H9 (cell line): ENCODE measurements around the gene ROPN1B. TPM values are rescaled to one million over a fixed set of nuclear protein-coding genes. Genes with fewer than 3 reads are reported as not detected.
"Not testable (repeated sequence)": the region's sequence is repeated elsewhere in the genome, so short reads cannot be mapped to it uniquely, and the experiment has no call there.

ENCODE experiments used
- DNase-seq: peaks from one replicate; pipeline ENCODE4 v3.0.0-alpha.2; 2017
- H2AFZ ChIP-seq: one replicate; pipeline ENCODE4 v1.6.1; 2013; ENCODE audit warnings: mild to moderate bottlenecking, low read length, control low read depth, moderate library complexity
- H2AK5ac ChIP-seq: 2 replicates; pipeline ENCODE4 v1.6.1; 2013; ENCODE audit warnings: low read length, control low read depth, mixed read lengths; ENCODE audit not compliant: insufficient read length
- H2BK120ac ChIP-seq: one replicate; pipeline ENCODE4 v1.6.1; 2013; ENCODE audit warnings: low read depth, mild to moderate bottlenecking, low read length, control low read depth, inconsistent platforms; ENCODE audit not compliant: poor library complexity, severe bottlenecking
- H2BK12ac ChIP-seq: 2 replicates; pipeline ENCODE4 v1.6.1; 2013; ENCODE audit warnings: low read length, control low read depth, mixed read lengths, low read depth; ENCODE audit not compliant: insufficient read length
- H2BK15ac ChIP-seq: 2 replicates; pipeline ENCODE4 v1.6.1; 2013; ENCODE audit warnings: low read depth, low read length, control low read depth
- H2BK20ac ChIP-seq: one replicate; pipeline ENCODE4 v1.6.1; 2013; ENCODE audit warnings: low read depth, mild to moderate bottlenecking, low read length, control low read depth, inconsistent platforms; ENCODE audit not compliant: poor library complexity, severe bottlenecking
- H2BK5ac ChIP-seq: 2 replicates; pipeline ENCODE4 v1.6.1; 2013; ENCODE audit warnings: low read length, control low read depth, mixed read lengths; ENCODE audit not compliant: insufficient read length
- H3K14ac ChIP-seq: 2 replicates; pipeline ENCODE4 v1.6.1; 2013; ENCODE audit warnings: low read length, control low read depth; ENCODE audit not compliant: insufficient read depth
- H3K18ac ChIP-seq: 2 replicates; pipeline ENCODE4 v1.6.1; 2013; ENCODE audit warnings: low read depth, mild to moderate bottlenecking, mixed read lengths, low read length, control low read depth; ENCODE audit not compliant: insufficient read length
- H3K23ac ChIP-seq: 2 replicates; pipeline ENCODE4 v1.6.1; 2013; ENCODE audit warnings: low read length, control low read depth, mixed read lengths, low read depth; ENCODE audit not compliant: insufficient read length
- H3K23me2 ChIP-seq: 2 replicates; pipeline ENCODE4 v1.6.1; 2013; ENCODE audit warnings: low read depth, mild to moderate bottlenecking, mixed read lengths, low read length, control low read depth; ENCODE audit not compliant: insufficient read length, poor library complexity, severe bottlenecking
- H3K27ac ChIP-seq: 2 replicates; pipeline ENCODE4 v1.5.1; 2013; ENCODE audit warnings: low read length, control low read depth, mixed read lengths, low read depth; ENCODE audit not compliant: insufficient read length
- H3K27me3 ChIP-seq: 2 replicates; pipeline ENCODE4 v1.6.1; 2013; ENCODE audit warnings: low read length, control low read depth, inconsistent platforms; ENCODE audit not compliant: insufficient read depth
- H3K4ac ChIP-seq: 2 replicates; pipeline ENCODE4 v1.6.1; 2013; ENCODE audit warnings: low read depth, mild to moderate bottlenecking, control low read depth, inconsistent platforms, low read length, moderate library complexity
- H3K4me1 ChIP-seq: 2 replicates; pipeline ENCODE4 v1.6.1; 2013; ENCODE audit warnings: low read length, control low read depth, inconsistent platforms; ENCODE audit not compliant: insufficient read depth
- H3K4me2 ChIP-seq: 2 replicates; pipeline ENCODE4 v1.6.1; 2013; ENCODE audit warnings: low read length, control low read depth, mixed read lengths; ENCODE audit not compliant: insufficient read length, insufficient read depth
- H3K56ac ChIP-seq: 2 replicates; pipeline ENCODE4 v1.6.1; 2013; ENCODE audit warnings: low read depth, mild to moderate bottlenecking, mixed read lengths, low read length, control low read depth; ENCODE audit not compliant: insufficient read length
- H3K79me1 ChIP-seq: 2 replicates; pipeline ENCODE4 v1.6.1; 2013; ENCODE audit warnings: low read depth, mild to moderate bottlenecking, moderate library complexity, low read length, control low read depth, inconsistent platforms; ENCODE audit not compliant: insufficient read depth, poor library complexity, severe bottlenecking
- H3K79me2 ChIP-seq: 2 replicates; pipeline ENCODE4 v1.6.1; 2013; ENCODE audit warnings: low read length, control low read depth, inconsistent platforms; ENCODE audit not compliant: insufficient read depth
- H3K9ac ChIP-seq: 2 replicates; pipeline ENCODE4 v1.6.1; 2013; ENCODE audit warnings: low read length, control low read depth, mixed read lengths; ENCODE audit not compliant: insufficient read length; ENCODE audit errors: extremely low read depth
- H3K9me3 ChIP-seq: one replicate; pipeline ENCODE4 v1.6.1; 2013; ENCODE audit warnings: low read depth, low read length, inconsistent platforms; ENCODE audit not compliant: control insufficient read depth
- H3T11ph ChIP-seq: one replicate; pipeline ENCODE4 v1.6.1; 2013; ENCODE audit warnings: mild to moderate bottlenecking, low read length, control low read depth, inconsistent platforms
- H4K20me1 ChIP-seq: one replicate; pipeline ENCODE4 v1.6.1; 2013; ENCODE audit not compliant: control insufficient read depth, insufficient read length, insufficient read depth
- H4K5ac ChIP-seq: 2 replicates; pipeline ENCODE4 v1.6.1; 2013; ENCODE audit warnings: low read depth, mild to moderate bottlenecking, mixed read lengths, low read length, control low read depth; ENCODE audit not compliant: insufficient read length
- H4K8ac ChIP-seq: replicated peaks from 2 replicates; pipeline ENCODE4 v1.6.1; 2013; ENCODE audit warnings: low read length, control low read depth, mixed read lengths, low read depth; ENCODE audit not compliant: insufficient read length
- H4K91ac ChIP-seq: 2 replicates; pipeline ENCODE4 v1.6.1; 2013; ENCODE audit warnings: low read depth, mild to moderate bottlenecking, moderate library complexity, mixed read lengths, low read length, control low read depth; ENCODE audit not compliant: insufficient read length
- H3K27ac Mint-ChIP-seq, 3 experiments: 2 replicates in 2 of 3; 3 replicates in 1 of 3; pipeline ENCODE4 v1.8.0; 2020 to 2021; ENCODE audit warnings: mixed read lengths in 3 of 3, mild to moderate bottlenecking in 1 of 3, moderate library complexity in 1 of 3
- H3K27me3 Mint-ChIP-seq: 2 replicates; pipeline ENCODE4 v1.8.0; 2021; ENCODE audit warnings: low read depth, mild to moderate bottlenecking, moderate library complexity, mixed read lengths
- H3K36me3 Mint-ChIP-seq, 3 experiments: 2 replicates in 2 of 3; 3 replicates in 1 of 3; pipeline ENCODE4 v1.8.0; 2020 to 2021; ENCODE audit warnings: low read depth in 3 of 3, mixed read lengths in 3 of 3; ENCODE audit not compliant: insufficient read depth in 1 of 3
- H3K4me1 Mint-ChIP-seq, 2 experiments: 2 replicates each; pipeline ENCODE4 v1.8.0; 2020; ENCODE audit warnings: mixed read lengths in 2 of 2
- H3K4me3 Mint-ChIP-seq, 2 experiments: 2 replicates in 1 of 2; 3 replicates in 1 of 2; pipeline ENCODE4 v1.8.0; 2020 to 2021; ENCODE audit warnings: mild to moderate bottlenecking in 2 of 2, mixed read lengths in 2 of 2, moderate library complexity in 1 of 2
- H3K9me3 Mint-ChIP-seq, 2 experiments: 2 replicates in 1 of 2; 3 replicates in 1 of 2; pipeline ENCODE4 v1.8.0; 2020; ENCODE audit warnings: mild to moderate bottlenecking in 2 of 2, mixed read lengths in 2 of 2, moderate library complexity in 1 of 2
- WGBS: extraction: QIAGEN DNeasy Blood & Tissue Kit; methylation state at CpG from one replicate; pipeline ENCODE4 v1.1.7; 2013; ENCODE audit warnings: missing lambda C conversion rate, low lambda C conversion rate, mixed read lengths; ENCODE audit not compliant: insufficient read length; ENCODE audit errors: extremely low coverage; 5-methylcytosine and 5-hydroxymethylcytosine counted together
- total RNA-seq: library from RNA; stranded (reverse); gene quantifications from 2 replicates; pipeline ENCODE4 v1.2.1, GENCODE V29; 2021

The ROPN1B gene
- total RNA-seq, 1 experiment from 2014 or later, result not detected

DNA sequence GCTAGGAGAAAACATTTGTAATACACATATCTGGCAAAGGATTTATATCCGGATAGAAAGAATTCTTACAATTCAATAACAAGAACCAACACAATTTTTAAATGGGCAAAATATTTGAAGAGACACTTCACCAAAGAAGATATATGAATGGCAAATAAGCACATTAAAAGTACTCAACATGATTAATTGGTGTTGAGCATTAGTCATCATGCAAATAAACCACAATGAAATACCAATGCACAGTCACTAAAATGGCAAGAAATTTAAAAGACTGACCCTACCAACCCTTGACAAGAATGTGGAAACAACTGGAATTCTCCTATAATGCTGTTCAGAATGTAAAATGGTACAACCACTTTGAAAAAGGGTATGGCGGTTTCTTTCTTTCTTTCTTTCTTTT lies 21.2 kb upstream of the ROPN1B start:
- not testable (repeated sequence) for H3K79me1 ChIP-seq, H3K9ac ChIP-seq, H3K14ac ChIP-seq, H4K8ac ChIP-seq, H2BK120ac ChIP-seq, H3K79me2 ChIP-seq, H3K36me3 Mint-ChIP-seq, H3K4me1 ChIP-seq, H3K9me3 ChIP-seq, DNase-seq, H3K4ac ChIP-seq, H2AK5ac ChIP-seq, H3K27ac Mint-ChIP-seq, H3K23me2 ChIP-seq, H3K18ac ChIP-seq, H2BK5ac ChIP-seq, H3K56ac ChIP-seq, H3K4me2 ChIP-seq, H2BK15ac ChIP-seq, H3K27ac ChIP-seq, H4K91ac ChIP-seq, H2BK20ac ChIP-seq, H2BK12ac ChIP-seq, H3K27me3 ChIP-seq, H3T11ph ChIP-seq, H3K4me3 Mint-ChIP-seq, H3K9me3 Mint-ChIP-seq, H4K20me1 ChIP-seq, H3K4me1 Mint-ChIP-seq, H4K5ac ChIP-seq, H3K23ac ChIP-seq, H2AFZ ChIP-seq
- peaks cover 53% of the 10 kb centered on the region for H3K27me3 Mint-ChIP-seq
- WGBS, result no CpG with 5 or more reads among the region's 2 CpGs

DNA sequence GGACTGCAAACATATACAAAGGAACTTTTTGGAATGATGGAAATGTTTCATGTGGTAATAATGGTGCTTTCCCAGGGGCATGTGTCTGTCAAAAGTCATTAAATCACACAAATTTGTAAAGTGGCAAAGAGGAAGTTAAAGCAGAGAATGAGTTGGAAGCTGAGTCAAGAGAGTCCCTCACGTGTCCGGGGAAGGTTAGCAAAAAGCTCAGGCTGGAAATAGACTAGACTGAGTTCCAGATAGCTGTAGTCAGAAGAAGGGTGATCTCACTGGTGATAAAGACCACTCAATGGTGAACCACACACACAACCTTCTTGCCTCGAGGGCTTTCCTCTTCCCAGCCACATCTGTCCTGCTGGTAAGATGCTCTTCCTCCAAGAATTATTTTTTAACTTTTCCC lies 20.1 kb upstream of the ROPN1B start:
- not testable (repeated sequence) for H2BK120ac ChIP-seq, H3K23me2 ChIP-seq, H3K23ac ChIP-seq, H3K9me3 Mint-ChIP-seq, H3K27me3 ChIP-seq, H2AK5ac ChIP-seq, H3K79me2 ChIP-seq, H2BK20ac ChIP-seq, H3K27ac Mint-ChIP-seq, H3K4ac ChIP-seq, H3K56ac ChIP-seq, H3K9ac ChIP-seq, H2BK12ac ChIP-seq, H4K91ac ChIP-seq, H3K4me1 ChIP-seq, H3T11ph ChIP-seq, H3K27ac ChIP-seq, H3K36me3 Mint-ChIP-seq, H4K5ac ChIP-seq, DNase-seq, H4K8ac ChIP-seq, H3K79me1 ChIP-seq, H3K9me3 ChIP-seq, H3K14ac ChIP-seq, H3K4me2 ChIP-seq, H4K20me1 ChIP-seq, H2BK5ac ChIP-seq, H3K4me3 Mint-ChIP-seq, H3K18ac ChIP-seq, H2BK15ac ChIP-seq, H2AFZ ChIP-seq, H3K4me1 Mint-ChIP-seq
- WGBS, result no CpG with 5 or more reads among the region's 3 CpGs
- peaks cover 52% of the 10 kb centered on the region for H3K27me3 Mint-ChIP-seq
